GM12892 (cell line): ENCODE measurements around the gene KISS1R.

Experiments used
- POLR2A ChIP-seq: IDR thresholded peaks from 2 replicates; pipeline ENCODE4 v1.6.1; 2011; ENCODE audit warnings: low read depth, low read length, control low read depth
- POLR2AphosphoS5 ChIP-seq: IDR thresholded peaks from 2 replicates; pipeline ENCODE4 v1.6.1; 2011; ENCODE audit warnings: low read depth, low read length, control low read depth
- TAF1 ChIP-seq: IDR thresholded peaks from 2 replicates; pipeline ENCODE4 v1.6.1; 2011; ENCODE audit warnings: low read depth, mild to moderate bottlenecking, control low read depth, low read length, borderline replicate concordance

DNA sequence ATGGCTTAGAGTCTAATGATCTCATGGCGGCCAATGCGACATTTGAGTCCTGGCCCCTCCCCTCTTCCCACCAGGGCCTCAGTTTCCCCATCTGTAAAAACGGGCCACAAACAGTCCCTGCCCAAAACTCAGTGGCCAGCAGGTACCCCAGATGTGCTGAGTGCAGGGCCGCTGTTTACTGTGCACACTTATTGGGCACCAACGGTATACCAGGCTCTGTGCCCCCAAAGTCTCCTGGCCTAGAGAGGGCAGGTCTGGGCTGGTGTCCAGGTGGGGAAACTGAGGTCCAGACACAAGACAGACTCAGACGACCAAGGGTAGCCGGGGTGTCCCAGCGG lies 43.4 kb downstream of the KISS1R start:
- TF ChIP-seq POLR2AphosphoS5 (no peak), POLR2A (no peak), TAF1 (no peak)
